Gastrocnemius medialis (tissue), 4 donors: ENCODE data around the gene SPOCD1.

ENCODE experiments used
- CTCF ChIP-seq, 5 experiments: fragments of 450-650 bp in 3 of 5; fragments of 200-600 bp in 2 of 5; sonication (generic) in 2 of 5; IDR thresholded peaks in 4 of 5; conservative IDR thresholded peaks in 1 of 5; 1 replicate in 4 of 5; 2 replicates in 1 of 5; pipeline ENCODE4 v1.5.1; 2016 to 2019; ENCODE audit warnings: antibody characterized with exemption in 5 of 5, mild to moderate bottlenecking in 3 of 5, moderate library complexity in 3 of 5
- POLR2A ChIP-seq, 2 donors: fragments of 450-650 bp; IDR thresholded peaks; one replicate each; pipeline ENCODE4 v1.6.1; 2017; ENCODE audit warnings: antibody characterized with exemption in 2 of 2, mild to moderate bottlenecking in 2 of 2, moderate library complexity in 2 of 2

GRCh38 chr1:31818206-31818605 is 2.4 kb upstream of the SPOCD1 start:
- TF ChIP-seq CTCF (IDR thresholded peaks at IDR 0.05 in 4 of 5, conservative IDR thresholded peaks at IDR 0.05 in 1 of 5) (no peak), POLR2A (IDR thresholded peaks at IDR 0.05) (no peak)
